K562 (cell line): ENCODE measurements around the gene SIK3. TPM values are rescaled to one million over a fixed set of nuclear protein-coding genes. Genes with fewer than 3 reads are reported as not detected.

Experiments
- CCNT2 ChIP-seq: IDR thresholded peaks from 2 replicates; pipeline ENCODE4 v1.6.1; 2011; ENCODE audit warnings: borderline replicate concordance, low read depth, mild to moderate bottlenecking, moderate library complexity, mixed read lengths, low read length; ENCODE audit not compliant: insufficient read length; ENCODE audit errors: extremely low read depth
- CREB1 ChIP-seq, 2 experiments: sonication (generic) in 1 of 2; formaldehyde crosslinking in 1 of 2; IDR thresholded peaks; 2 replicates each; pipeline versions ENCODE4 v1.6.1 to v1.8.0; 2012 to 2022; ENCODE audit warnings: inconsistent platforms in 1 of 2, mild to moderate bottlenecking in 1 of 2, missing genetic modification reagents in 1 of 2, moderate library complexity in 1 of 2
- DMBX1 ChIP-seq: fragments of 250-450 bp; sonication (Bioruptor Pico); IDR thresholded peaks from 2 replicates; pipeline ENCODE4 v1.8.0; 2022; ENCODE audit warnings: inconsistent platforms, mild to moderate bottlenecking, moderate library complexity, borderline replicate concordance
- EGR1 ChIP-seq: fragments of 450-650 bp; conservative IDR thresholded peaks from 2 replicates; pipeline ENCODE4 v1.6.1; 2017; ENCODE audit warnings: mild to moderate bottlenecking
- MGA ChIP-seq: fragments of 450-650 bp; IDR thresholded peaks from 2 replicates; pipeline ENCODE4 v1.6.1; 2016; ENCODE audit warnings: mild to moderate bottlenecking, moderate library complexity
- PHTF2 ChIP-seq: fragments of 250-450 bp; sonication (Bioruptor Pico); IDR thresholded peaks from 2 replicates; pipeline ENCODE4 v1.5.0; 2021; ENCODE audit warnings: mild to moderate bottlenecking
- PRPF4 ChIP-seq: fragments of 200-400 bp; formaldehyde crosslinking; IDR thresholded peaks from one replicate; pipeline ENCODE4 v1.6.1; 2017; ENCODE audit warnings: low read length, low read depth, mild to moderate bottlenecking; ENCODE audit not compliant: insufficient read depth, poor library complexity, severe bottlenecking
- SIN3A ChIP-seq, 2 experiments: fragments of 150-350 bp in 1 of 2; IDR thresholded peaks; 2 replicates each; pipeline ENCODE4 v1.6.1; 2011 to 2016; ENCODE audit warnings: borderline replicate concordance in 2 of 2, low read depth in 2 of 2, low read length in 2 of 2, mild to moderate bottlenecking in 2 of 2, moderate library complexity in 2 of 2; ENCODE audit not compliant: control insufficient read depth in 1 of 2
- SMARCE1 ChIP-seq: fragments of 450-650 bp; IDR thresholded peaks from 2 replicates; pipeline ENCODE4 v1.7.1; 2016; ENCODE audit warnings: mild to moderate bottlenecking
- TEAD4 ChIP-seq, 2 experiments: sonication (generic) in 1 of 2; formaldehyde crosslinking in 1 of 2; IDR thresholded peaks; 2 replicates each; pipeline versions ENCODE4 v1.6.1 to v1.8.0; 2012 to 2022; ENCODE audit warnings: borderline replicate concordance in 1 of 2, inconsistent platforms in 1 of 2, low read length in 1 of 2, mild to moderate bottlenecking in 1 of 2, missing genetic modification reagents in 1 of 2
- YY1 ChIP-seq, 3 experiments: IDR thresholded peaks; 2 replicates each; pipeline ENCODE4 v1.6.1; 2011; ENCODE audit warnings: low read length in 2 of 3, mild to moderate bottlenecking in 2 of 3, moderate library complexity in 2 of 3, borderline replicate concordance in 1 of 3, control low read depth in 1 of 3, low read depth in 1 of 3; ENCODE audit not compliant: insufficient read depth in 3 of 3, insufficient replicate concordance in 2 of 3, control insufficient read depth in 1 of 3, insufficient read length in 1 of 3; ENCODE audit errors: extremely low read depth in 1 of 3
- ZBTB7A ChIP-seq: IDR thresholded peaks from 2 replicates; pipeline ENCODE4 v1.6.1; 2011; ENCODE audit warnings: low read depth, mild to moderate bottlenecking, low read length, moderate library complexity, borderline replicate concordance; ENCODE audit not compliant: control insufficient read depth
- ZNF695 ChIP-seq: fragments of 450-650 bp; formaldehyde crosslinking; IDR thresholded peaks from 2 replicates; pipeline ENCODE4 v1.4.0; 2020; ENCODE audit warnings: mild to moderate bottlenecking, moderate library complexity
- polyA plus RNA-seq, 8 experiments: library from polyadenylated mRNA; depleted of rRNA in 4 of 8; stranded (reverse) in 5 of 8; unstranded in 3 of 8; fragments of >200 nt; fragmentation: Nextera tagmentation in 2 of 8; fragmentation: Illumina TruSeq in 1 of 8; extraction: Ambion mirVana in 2 of 8; extraction: Trizol in 1 of 8; gene quantifications; 2 replicates each; pipeline versions ENCODE4 v1.2.1 to v1.2.3, GENCODE V29; 2011 to 2014; ENCODE audit warnings: inconsistent platforms in 1 of 8, missing spikeins in 1 of 8
- total RNA-seq, 7 experiments: library from RNA; depleted of rRNA in 6 of 7; stranded (reverse); fragments of >200 nt in 6 of 7; fragmentation: Illumina TruSeq in 2 of 7; extraction: Trizol in 2 of 7; gene quantifications; 2 replicates each; pipeline versions ENCODE4 v1.2.1 to v1.2.3, GENCODE V29; 2011 to 2021; ENCODE audit warnings: low replicate concordance in 1 of 7

The SIK3 gene
- total and polyA plus RNA-seq, 9 of the 15 experiments (the other 6 are each of a cell fraction or from before 2014, with no cell fraction given): 1.6 to 21.6 (median 8.0) TPM

- peak; percentile 66 for TF ChIP-seq CCNT2
- TF ChIP-seq PHTF2 (CRISPR knock-in tag): no peak
- TF ChIP-seq ZBTB7A: peak; percentile 39; the same call in 1 of the 2 replicates
- TF ChIP-seq YY1 (IDR thresholded peaks at IDR 0.05; ENCODE audit: borderline replicate concordance in 1 of 3, control insufficient read depth in 1 of 3, extremely low read depth in 1 of 3, insufficient read depth in 3 of 3, insufficient read length in 1 of 3, insufficient replicate concordance in 2 of 3, low read depth in 1 of 3, low read length in 2 of 3): no peak
- peak; percentile 93 for TF ChIP-seq PRPF4
- no peak; the same call in 1 of the 2 replicates for TF ChIP-seq TEAD4 (IDR thresholded peaks at IDR 0.05; ENCODE audit: low read length)
- no peak for TF ChIP-seq TEAD4 (CRISPR knock-in tag; IDR thresholded peaks at IDR 0.05; ENCODE audit: borderline replicate concordance)
- peak; percentile 34; a peak in 2 of 4 replicates for TF ChIP-seq SIN3A (IDR thresholded peaks at IDR 0.05; ENCODE audit: borderline replicate concordance in 2 of 2, control insufficient read depth in 1 of 2, low read depth in 2 of 2, low read length in 2 of 2)
- no peak for TF ChIP-seq ZNF695 (CRISPR knock-in tag)
- no peak for TF ChIP-seq EGR1
- TF ChIP-seq SMARCE1: peak; percentile 67; the same call in 1 of the 2 replicates
- TF ChIP-seq MGA: no peak
- TF ChIP-seq CREB1 (IDR thresholded peaks at IDR 0.05): 0 out of 2 replicates have a peak, but pooled peaks have one; percentile 3
- TF ChIP-seq CREB1 (CRISPR knock-in tag; IDR thresholded peaks at IDR 0.05): no peak
- no peak for TF ChIP-seq DMBX1 (CRISPR knock-in tag)
Observed at GRCh38 chr11:117144477-117145392, 46.5 kb upstream of the SIK3 start (continued).
